H1 (cell line): ENCODE data around the gene DRGX. TPM values are rescaled to one million over a fixed set of nuclear protein-coding genes. Genes with fewer than 3 reads are reported as not detected.

Source experiments
- CTCF ChIP-seq, 3 experiments: IDR thresholded peaks; 1 replicate in 2 of 3; 2 replicates in 1 of 3; pipeline versions ENCODE4 v1.5.1 to v1.6.1; 2011; ENCODE audit warnings: low read length in 3 of 3, mild to moderate bottlenecking in 3 of 3, inconsistent platforms in 2 of 3, low read depth in 1 of 3, moderate library complexity in 1 of 3; ENCODE audit not compliant: insufficient read depth in 1 of 3; ENCODE audit errors: control extremely low read depth in 1 of 3
- RAD21 ChIP-seq, 2 experiments: IDR thresholded peaks in 1 of 2; conservative IDR thresholded peaks in 1 of 2; 2 replicates each; pipeline ENCODE4 v1.6.1; 2011; ENCODE audit warnings: low read depth in 2 of 2, low read length in 2 of 2, improper control_type of control experiment in 1 of 2, inconsistent platforms in 1 of 2, mild to moderate bottlenecking in 1 of 2, moderate library complexity in 1 of 2
- RXRA ChIP-seq: IDR thresholded peaks from 2 replicates; pipeline ENCODE4 v1.6.1; 2011; ENCODE audit warnings: low read depth, mild to moderate bottlenecking, low read length, moderate library complexity; ENCODE audit not compliant: insufficient read depth
- polyA plus RNA-seq, 7 experiments: library from polyadenylated mRNA; depleted of rRNA in 3 of 7; stranded (reverse) in 5 of 7; unstranded in 2 of 7; fragments of >200 nt in 5 of 7; fragments of 200-250 nt in 2 of 7; gene quantifications; 1 replicate in 5 of 7; 2 replicates in 1 of 7; 4 replicates in 1 of 7; pipeline versions ENCODE4 v1.2.1 to v1.2.3, GENCODE V29; 2011 to 2013; ENCODE audit warnings: missing spikeins in 2 of 7, mixed read lengths in 2 of 7
- total RNA-seq: library from RNA; stranded (reverse); fragmentation: NEBNext Ultra II Directional; extraction: Animal tissue kit (Norgen Biotek cat#: 25700); gene quantifications from 2 replicates; pipeline ENCODE4 v1.2.1, GENCODE V29; 2021

Gene DRGX
- total and polyA plus RNA-seq, 2 of the 8 experiments (the other 6 are each of a cell fraction or from before 2014, with no cell fraction given): not detected

GRCh38 chr10:49347342-49347741 lies 48.5 kb downstream of the DRGX start (continued):
- no peak for TF ChIP-seq RAD21 (IDR thresholded peaks at IDR 0.05 in 1 of 2, conservative IDR thresholded peaks at IDR 0.05 in 1 of 2; ENCODE audit: low read depth in 2 of 2, low read length in 2 of 2)
- TF ChIP-seq CTCF (IDR thresholded peaks at IDR 0.05; ENCODE audit: control extremely low read depth in 1 of 3, insufficient read depth in 1 of 3, low read depth in 1 of 3, low read length in 3 of 3): no peak
- TF ChIP-seq RXRA: no peak
